H1 (cell line): ENCODE measurements around the gene DPH6. TPM values are rescaled to one million over a fixed set of nuclear protein-coding genes. Genes with fewer than 3 reads are reported as not detected.

Source experiments
- KDM1A ChIP-seq: fragments of 200-600, 300-600 bp; sonication (generic); IDR thresholded peaks from 2 replicates; pipeline ENCODE4 v1.7.1; 2016; ENCODE audit warnings: mild to moderate bottlenecking, low read length, borderline replicate concordance
- polyA plus RNA-seq, 7 experiments: library from polyadenylated mRNA; depleted of rRNA in 3 of 7; stranded (reverse) in 5 of 7; unstranded in 2 of 7; fragments of >200 nt in 5 of 7; fragments of 200-250 nt in 2 of 7; gene quantifications; 1 replicate in 5 of 7; 2 replicates in 1 of 7; 4 replicates in 1 of 7; pipeline versions ENCODE4 v1.2.1 to v1.2.3, GENCODE V29; 2011 to 2013; ENCODE audit warnings: missing spikeins in 2 of 7, mixed read lengths in 2 of 7
- total RNA-seq: library from RNA; stranded (reverse); fragmentation: NEBNext Ultra II Directional; extraction: Animal tissue kit (Norgen Biotek cat#: 25700); gene quantifications from 2 replicates; pipeline ENCODE4 v1.2.1, GENCODE V29; 2021

The DPH6 gene
- total and polyA plus RNA-seq, 2 of the 8 experiments (the other 6 are each of a cell fraction or from before 2014, with no cell fraction given) = 21.6 to 30.5 TPM

DNA sequence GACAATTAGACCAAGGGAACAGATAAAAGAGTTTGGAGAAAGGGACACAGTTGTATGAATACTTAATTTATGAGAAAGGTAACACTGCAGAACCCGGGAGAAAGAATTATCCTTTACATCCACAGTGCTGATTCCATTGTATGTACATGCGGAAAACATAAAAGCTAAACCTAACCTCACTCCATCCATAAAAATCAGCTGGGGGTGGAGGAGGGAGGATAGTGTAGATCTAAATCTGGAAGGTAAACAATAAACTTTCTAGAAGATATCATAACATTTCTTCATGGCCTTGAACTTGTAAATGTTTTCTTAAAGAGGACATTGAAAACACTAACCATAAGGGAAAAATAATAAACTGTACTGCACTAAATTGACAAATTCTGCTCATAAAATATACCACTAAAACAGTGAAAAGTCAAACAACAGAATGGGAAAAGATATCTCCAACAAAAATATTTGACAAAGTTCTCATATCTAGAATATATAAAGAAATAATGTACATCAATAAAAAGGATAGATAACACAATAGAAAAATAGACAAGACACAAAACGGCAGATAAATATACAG, 220.5 kb downstream of the DPH6 start (continued):
- TF ChIP-seq KDM1A = no peak
